ENCODE data around the gene TAC4.

The TAC4 gene

GRCh38 chr17:49848019-49848473 is at the start of gene TAC4:
TSS of gene TAC4 (minus strand) at chr17:49848069. CDS start at chr17:49848017, 52 bp downstream.
- DNase-seq (ENCODE audit: low spot score): no peak

- DNase-seq (ENCODE audit: low spot score): no peak
Observed at GRCh38 chr17:49896860-49897259, 49.0 kb upstream of the TAC4 start.

GRCh38 chr17:49896222-49896621 is 48.4 kb upstream of the TAC4 start:
- DNase-seq (ENCODE audit: low spot score): no peak

- no peak for DNase-seq (ENCODE audit: low spot score)
Observed at GRCh38 chr17:49895812-49896211, 47.9 kb upstream of the TAC4 start.

GRCh38 chr17:49894761-49895160 is 46.9 kb upstream of the TAC4 start:
- DNase-seq (ENCODE audit: low spot score): no peak

- no peak for DNase-seq (ENCODE audit: low spot score)
Observed at GRCh38 chr17:49891694-49892389, 44.0 kb upstream of the TAC4 start.

- no peak for DNase-seq (ENCODE audit: low spot score)
Observed at GRCh38 chr17:49891271-49891670, 43.4 kb upstream of the TAC4 start.

GRCh38 chr17:49890852-49891251 is 43.0 kb upstream of the TAC4 start:
- DNase-seq (ENCODE audit: low spot score): no peak

- DNase-seq (ENCODE audit: low spot score): no peak
Observed at GRCh38 chr17:49890077-49890821, 42.4 kb upstream of the TAC4 start.

- no peak for DNase-seq (ENCODE audit: low spot score)
Observed at GRCh38 chr17:49889500-49889899, 41.6 kb upstream of the TAC4 start.

- no peak for DNase-seq (ENCODE audit: low spot score)
Observed at GRCh38 chr17:49887744-49888360, 40.0 kb upstream of the TAC4 start.

- no peak for DNase-seq (ENCODE audit: low spot score)
Observed at GRCh38 chr17:49887086-49887743, 39.3 kb upstream of the TAC4 start.

GRCh38 chr17:49886036-49886435 is 38.2 kb upstream of the TAC4 start:
- no peak for DNase-seq (ENCODE audit: low spot score)

GRCh38 chr17:49882434-49882833 is 34.6 kb upstream of the TAC4 start:
- DNase-seq (ENCODE audit: low spot score): no peak

GRCh38 chr17:49881054-49881402 is 33.2 kb upstream of the TAC4 start:
- DNase-seq (ENCODE audit: low spot score): no peak

- DNase-seq (ENCODE audit: low spot score): peak; percentile 99
Observed at GRCh38 chr17:49880291-49881053, 32.6 kb upstream of the TAC4 start.

- DNase-seq (ENCODE audit: low spot score): no peak
Observed at GRCh38 chr17:49878931-49879904, 31.3 kb upstream of the TAC4 start.

- no peak for DNase-seq (ENCODE audit: low spot score)
Observed at GRCh38 chr17:49875685-49876084, 27.8 kb upstream of the TAC4 start.

GRCh38 chr17:49874911-49875310 is 27.0 kb upstream of the TAC4 start:
- DNase-seq (ENCODE audit: low spot score): no peak

- DNase-seq (ENCODE audit: low spot score): no peak
Observed at GRCh38 chr17:49873926-49874325, 26.1 kb upstream of the TAC4 start.

GRCh38 chr17:49873466-49873865 is 25.6 kb upstream of the TAC4 start:
- DNase-seq (ENCODE audit: low spot score): no peak
